Stomach (tissue), 4 donors: ENCODE data around the gene MYBPH.

Source experiments
- CTCF ChIP-seq, 7 experiments: fragments of 450-650 bp in 4 of 7; fragments of 200-600 bp in 3 of 7; sonication (generic) in 3 of 7; IDR thresholded peaks; one replicate each; pipeline ENCODE4 v1.5.1; 2016 to 2019; ENCODE audit warnings: antibody characterized with exemption in 7 of 7, control low read depth in 2 of 7, mild to moderate bottlenecking in 1 of 7
- EP300 ChIP-seq: sonication (generic); formaldehyde crosslinking; IDR thresholded peaks from one replicate; pipeline ENCODE4 v1.6.1; 2017; ENCODE audit warnings: antibody characterized with exemption
- POLR2A ChIP-seq, 4 donors: fragments of 450-650 bp; IDR thresholded peaks; one replicate each; pipeline ENCODE4 v1.6.1; 2016; ENCODE audit warnings: antibody characterized with exemption in 4 of 4, control low read depth in 2 of 4, mild to moderate bottlenecking in 1 of 4, moderate library complexity in 1 of 4
- POLR2AphosphoS5 ChIP-seq, 3 donors: sonication (generic); formaldehyde crosslinking; IDR thresholded peaks; one replicate each; pipeline ENCODE4 v1.6.1; 2016; ENCODE audit warnings: antibody characterized with exemption in 3 of 3

- TF ChIP-seq CTCF (IDR thresholded peaks at IDR 0.05) (no peak), POLR2A (IDR thresholded peaks at IDR 0.05) (no peak), EP300 (no peak), POLR2AphosphoS5 (IDR thresholded peaks at IDR 0.05) (no peak)
These were observed 13.2 kb downstream of the MYBPH start for GRCh38 chr1:203162403-203162802.
